M059J (cell line): Measurements from ENCODE around the gene MTFR1L. TPM values are rescaled to one million over a fixed set of nuclear protein-coding genes. Genes with fewer than 3 reads are reported as not detected.
A peak's percentile ranks its signal among the peaks of the same experiment; 100 is the strongest.

Source experiments
- DNase-seq: peaks from one replicate; pipeline ENCODE4 v3.0.0-alpha.2; 2012; ENCODE audit warnings: low read depth
- total RNA-seq: library from RNA; depleted of rRNA; stranded (reverse); fragments of >200 nt; shearing (Covaris generic); gene quantifications from 2 replicates; pipeline ENCODE4 v1.2.3, GENCODE V29; 2014

The MTFR1L gene
- total RNA-seq, 1 experiment from 2014 or later, result 45.6 TPM

GRCh38 chr1:25790472-25790871 is 29.3 kb upstream of the MTFR1L start:
- DNase-seq, result no peak

GRCh38 chr1:25792115-25792514 is 27.6 kb upstream of the MTFR1L start:
- no peak for DNase-seq

GRCh38 chr1:25793585-25794170 is 26.1 kb upstream of the MTFR1L start:
- DNase-seq, result no peak

GRCh38 chr1:25794325-25794724 is 25.4 kb upstream of the MTFR1L start:
- peak; percentile 86 for DNase-seq

- peak; percentile 66 for DNase-seq
Observed at GRCh38 chr1:25795211-25795610, 24.5 kb upstream of the MTFR1L start.

- no peak for DNase-seq
Observed at GRCh38 chr1:25795946-25796810, 23.6 kb upstream of the MTFR1L start.

- peak; percentile 76 for DNase-seq
Observed at GRCh38 chr1:25796811-25797458, 22.8 kb upstream of the MTFR1L start.

- DNase-seq, result peak; percentile 38
Observed at GRCh38 chr1:25797939-25798338, 21.8 kb upstream of the MTFR1L start.

- DNase-seq, result no peak
Observed at GRCh38 chr1:25798666-25799351, 20.9 kb upstream of the MTFR1L start.

GRCh38 chr1:25799352-25799934 is 20.3 kb upstream of the MTFR1L start:
- DNase-seq, result no peak

GRCh38 chr1:25799935-25800702 is 19.6 kb upstream of the MTFR1L start, which contains the start of gene SELENON:
Gene SELENON, plus strand, starts transcription at chr1:25800193. Its CDS starts 38 bp downstream, at chr1:25800231.
- peak; percentile 50 for DNase-seq

- DNase-seq, result no peak
Observed at GRCh38 chr1:25800703-25801377, 18.9 kb upstream of the MTFR1L start.

- DNase-seq, result no peak
Observed at GRCh38 chr1:25802915-25803314, 16.8 kb upstream of the MTFR1L start.

GRCh38 chr1:25803368-25803767 is 16.4 kb upstream of the MTFR1L start:
- DNase-seq, result no peak

GRCh38 chr1:25804244-25804963 is 15.3 kb upstream of the MTFR1L start:
- no peak for DNase-seq

- no peak for DNase-seq
Observed at GRCh38 chr1:25804964-25805862, 14.5 kb upstream of the MTFR1L start.

GRCh38 chr1:25805863-25806225 is 13.9 kb upstream of the MTFR1L start:
- no peak for DNase-seq

- no peak for DNase-seq
Observed at GRCh38 chr1:25806418-25806817, 13.3 kb upstream of the MTFR1L start.
